GM12872 (cell line): ENCODE measurements around the gene ALDH3A1.

Experiments used
- CTCF ChIP-seq: IDR thresholded peaks from 3 replicates; pipeline ENCODE4 v1.5.1; 2011; ENCODE audit warnings: low read depth, mild to moderate bottlenecking, low read length, moderate library complexity; ENCODE audit not compliant: insufficient read depth

The ALDH3A1 gene

GRCh38 chr17:19720210-19720475, 28.0 kb downstream of the ALDH3A1 start:
- no peak for TF ChIP-seq CTCF

- no peak for TF ChIP-seq CTCF
Measured at GRCh38 chr17:19719355-19720209, 28.5 kb downstream of the ALDH3A1 start.

DNA sequence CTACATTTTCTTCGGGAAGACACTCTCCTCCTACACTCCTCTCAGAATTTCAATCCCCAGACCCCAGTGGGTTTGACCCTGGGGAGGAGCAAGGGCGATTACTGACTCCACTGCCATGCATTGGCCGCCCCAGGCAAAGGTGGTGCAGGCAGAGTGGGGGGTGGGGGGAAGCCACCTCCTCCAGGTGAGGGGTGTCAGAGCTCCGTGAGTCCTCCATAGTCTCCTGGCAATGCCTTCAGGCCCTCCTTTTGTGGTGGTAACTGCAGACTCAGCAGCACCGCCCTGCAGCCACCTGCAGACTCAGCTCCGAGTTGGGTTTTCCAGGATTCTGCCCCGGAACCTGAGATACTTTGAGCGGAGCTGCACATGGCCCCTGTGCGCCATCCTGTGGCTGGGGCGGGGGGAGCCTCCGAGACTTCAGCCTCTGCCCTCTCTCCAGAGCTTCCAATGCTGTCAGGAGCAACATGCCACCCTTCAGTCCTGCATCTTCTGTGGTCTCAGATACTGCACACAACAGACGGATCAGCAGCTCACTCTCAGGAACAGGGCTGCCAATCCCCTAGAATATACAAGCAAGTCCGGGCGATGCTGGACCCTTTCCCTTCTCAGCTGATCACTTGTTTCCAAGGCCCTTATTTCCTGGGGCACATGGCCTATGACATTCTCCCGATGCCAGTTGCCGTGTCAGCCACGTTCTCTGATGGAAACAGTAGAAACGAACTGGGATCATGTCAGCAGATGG, 29.3 kb downstream of the ALDH3A1 start:
- peak; percentile 44; the same call in 2 of the 3 replicates for TF ChIP-seq CTCF

GRCh38 chr17:19718041-19718612, 30.0 kb downstream of the ALDH3A1 start:
- TF ChIP-seq CTCF = no peak

GRCh38 chr17:19717411-19717908, 30.6 kb downstream of the ALDH3A1 start:
- no peak for TF ChIP-seq CTCF

GRCh38 chr17:19717031-19717360, 31.1 kb downstream of the ALDH3A1 start:
- no peak for TF ChIP-seq CTCF

GRCh38 chr17:19716108-19717030, 31.7 kb downstream of the ALDH3A1 start, which contains the start of gene SLC47A2:
Gene SLC47A2 (minus strand): TSS chr17:19716584. CDS start chr17:19716555, 29 bp downstream.
- TF ChIP-seq CTCF = no peak
